ENCODE measurements around the gene UXS1. TPM values are rescaled to one million over a fixed set of nuclear protein-coding genes. Genes with fewer than 3 reads are reported as not detected.

The UXS1 gene
- polyA plus RNA-seq, 1 donor: 43.0 TPM

DNA sequence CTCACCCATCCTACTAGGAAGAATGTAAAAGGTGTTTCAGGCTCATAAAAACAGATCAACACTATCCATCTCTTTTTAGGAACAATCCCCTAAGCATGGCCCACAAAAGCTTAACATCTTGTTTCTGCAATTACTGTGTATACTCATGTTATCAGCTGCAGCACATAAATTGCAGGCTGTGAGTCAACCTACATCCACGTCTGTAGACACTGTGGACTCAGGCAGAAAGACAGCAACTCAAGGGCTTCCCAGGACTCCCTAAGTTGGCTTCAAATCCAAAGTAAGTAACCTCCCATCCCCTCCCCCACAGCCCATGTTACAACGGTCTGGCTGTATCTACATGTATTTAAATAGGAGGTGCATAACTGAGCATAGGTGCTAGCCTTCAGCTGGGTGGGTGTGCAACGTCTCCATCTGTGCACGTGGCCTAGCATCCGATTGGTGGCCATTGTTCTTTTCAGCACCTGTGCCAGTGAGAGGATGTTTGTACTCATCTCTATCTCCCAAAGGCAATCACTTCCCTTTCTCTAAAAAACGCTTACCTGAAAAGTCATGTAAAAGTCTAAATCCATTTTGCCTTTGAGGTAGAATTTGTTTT, 30.1 kb downstream of the UXS1 start:
- WGBS (ENCODE audit: insufficient coverage, low lambda C conversion rate): no CpG with 5 or more reads among the region's 6 CpGs
- DNase-seq: peak; percentile 54 to 71
- H3K36me3 ChIP-seq (ENCODE audit: control insufficient read depth, insufficient read depth, low read length): peaks cover 18% of the 10 kb centered on the region
- no peak overlapping the region for H3K4me3 ChIP-seq (ENCODE audit: low read length)
- peaks cover 7% of the 10 kb centered on the region for H3K4me1 ChIP-seq (ENCODE audit: control insufficient read depth, insufficient read depth, low read length)
- peak overlapping the region; percentile 35 for H3K27ac ChIP-seq (ENCODE audit: low read length)
- H3K27me3 ChIP-seq (ENCODE audit: control insufficient read depth, insufficient read depth, low read length): no peaks in the 10 kb centered on the region
- no peaks in the 10 kb centered on the region for H3K9me3 ChIP-seq (ENCODE audit: control insufficient read depth, low read depth, low read length)

DNA sequence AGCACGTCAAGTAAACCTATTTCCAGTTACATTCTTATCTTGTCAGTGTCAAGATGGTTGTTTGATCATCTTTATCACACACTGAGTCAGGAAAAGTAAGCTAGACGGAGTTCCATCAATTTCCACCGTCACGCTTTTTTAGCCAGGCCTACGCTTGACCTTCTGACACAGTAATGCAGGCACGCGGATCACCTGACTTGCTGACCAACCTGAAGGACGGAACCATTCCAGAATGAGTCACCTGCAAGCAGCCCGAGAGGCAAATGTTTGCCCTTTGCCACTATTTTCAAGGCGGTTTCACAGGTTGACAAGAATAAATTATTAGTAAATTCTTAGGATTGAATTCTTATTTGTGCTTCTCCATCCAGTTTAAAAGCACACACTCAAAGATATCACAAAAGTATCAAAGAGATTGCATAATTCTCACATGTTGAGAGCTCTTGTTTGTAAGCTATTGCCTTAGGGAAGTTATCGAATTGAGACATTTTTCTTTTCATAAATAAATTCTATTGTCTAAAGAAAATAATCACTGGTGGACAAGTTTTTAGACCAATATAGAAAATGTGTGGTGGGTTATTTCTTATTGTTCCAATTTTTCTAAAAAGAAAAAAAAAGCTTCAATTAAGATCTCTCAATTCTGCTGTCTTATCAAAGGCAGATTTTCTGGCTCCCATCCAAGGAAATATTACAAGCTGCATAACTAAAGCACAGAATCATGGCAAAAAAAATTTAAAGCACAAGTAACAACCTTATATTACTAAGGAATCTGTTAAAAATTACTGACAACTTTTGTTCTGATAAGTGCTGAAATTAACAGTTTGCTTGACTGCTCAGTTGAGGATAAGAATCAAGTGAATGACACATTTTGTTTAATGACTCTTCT, 31.9 kb downstream of the UXS1 start:
- Histone ChIP-seq H3K27ac (ENCODE audit: low read length) (peak overlapping the region; percentile 56), H3K4me1 (ENCODE audit: control insufficient read depth, insufficient read depth, low read length) (peaks cover 7% of the 10 kb centered on the region)
- peak; percentile 40 to 54 for DNase-seq

DNA sequence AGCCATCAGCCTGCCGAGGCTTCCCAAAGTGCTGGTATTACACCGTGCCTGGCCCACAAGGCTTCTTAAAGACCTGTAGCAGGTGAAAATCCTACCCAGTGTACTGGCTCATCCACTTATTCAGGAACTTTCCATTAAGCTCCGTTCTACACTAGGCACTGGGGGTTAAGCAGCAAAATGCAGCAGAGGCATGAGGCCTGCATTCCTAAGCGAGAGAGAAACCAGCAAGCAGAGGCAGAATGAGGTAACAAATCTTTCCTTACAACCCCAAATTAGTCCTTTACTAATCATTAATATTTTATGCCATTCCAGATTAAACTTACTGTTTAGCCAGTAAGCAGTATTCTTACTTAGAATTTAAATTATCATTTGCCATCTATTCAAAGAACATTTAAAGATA, 32.8 kb downstream of the UXS1 start:
- peaks cover 30% of the 10 kb centered on the region for H3K36me3 ChIP-seq (ENCODE audit: control insufficient read depth, insufficient read depth, low read length)
- H3K9me3 ChIP-seq (ENCODE audit: control insufficient read depth, low read depth, low read length): no peaks in the 10 kb centered on the region
- peaks cover 7% of the 10 kb centered on the region for H3K4me1 ChIP-seq (ENCODE audit: control insufficient read depth, insufficient read depth, low read length)
- no peak for DNase-seq
- 86% methylated on average over 1 of the region's 4 CpGs for WGBS (ENCODE audit: insufficient coverage, low lambda C conversion rate)
- H3K27ac ChIP-seq (ENCODE audit: low read length): peak overlapping the region; percentile 30
- H3K27me3 ChIP-seq (ENCODE audit: control insufficient read depth, insufficient read depth, low read length): no peaks in the 10 kb centered on the region
- H3K4me3 ChIP-seq (ENCODE audit: low read length): no peak overlapping the region

More for the DNA sequence above, 31.9 kb downstream of the UXS1 start:
- 80% methylated on average over 3 of the region's 11 CpGs for WGBS (ENCODE audit: insufficient coverage, low lambda C conversion rate)
- no peaks in the 10 kb centered on the region for H3K9me3 ChIP-seq (ENCODE audit: control insufficient read depth, low read depth, low read length)
- H3K27me3 ChIP-seq (ENCODE audit: control insufficient read depth, insufficient read depth, low read length): no peaks in the 10 kb centered on the region
- no peak overlapping the region for H3K4me3 ChIP-seq (ENCODE audit: low read length)
- peaks cover 28% of the 10 kb centered on the region for H3K36me3 ChIP-seq (ENCODE audit: control insufficient read depth, insufficient read depth, low read length)

DNA sequence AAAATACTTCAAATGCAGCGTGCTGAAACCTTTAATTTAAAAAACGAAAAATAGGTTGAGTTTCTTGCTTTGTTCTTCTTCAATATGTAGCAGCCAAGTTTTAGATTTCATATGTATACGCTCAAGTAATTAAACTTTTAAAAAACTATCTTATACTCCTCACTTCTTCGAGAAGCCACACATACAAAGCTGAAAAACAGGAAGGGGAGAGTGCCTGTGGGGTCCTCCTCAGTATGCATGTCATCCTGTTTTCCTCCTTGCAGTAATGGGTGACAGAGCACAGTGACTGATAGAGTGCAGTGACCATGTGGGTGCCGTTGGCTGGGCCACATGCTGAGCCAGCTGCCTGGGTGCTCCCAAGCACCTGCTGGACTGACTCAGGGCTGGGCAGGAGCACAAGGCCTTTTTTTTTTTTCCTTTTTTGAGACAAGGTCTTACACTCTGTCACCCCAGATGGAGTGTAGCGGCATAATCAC, 33.3 kb downstream of the UXS1 start:
- no peak for DNase-seq
- 93% methylated on average over 3 of the region's 6 CpGs for WGBS (ENCODE audit: insufficient coverage, low lambda C conversion rate)

DNA sequence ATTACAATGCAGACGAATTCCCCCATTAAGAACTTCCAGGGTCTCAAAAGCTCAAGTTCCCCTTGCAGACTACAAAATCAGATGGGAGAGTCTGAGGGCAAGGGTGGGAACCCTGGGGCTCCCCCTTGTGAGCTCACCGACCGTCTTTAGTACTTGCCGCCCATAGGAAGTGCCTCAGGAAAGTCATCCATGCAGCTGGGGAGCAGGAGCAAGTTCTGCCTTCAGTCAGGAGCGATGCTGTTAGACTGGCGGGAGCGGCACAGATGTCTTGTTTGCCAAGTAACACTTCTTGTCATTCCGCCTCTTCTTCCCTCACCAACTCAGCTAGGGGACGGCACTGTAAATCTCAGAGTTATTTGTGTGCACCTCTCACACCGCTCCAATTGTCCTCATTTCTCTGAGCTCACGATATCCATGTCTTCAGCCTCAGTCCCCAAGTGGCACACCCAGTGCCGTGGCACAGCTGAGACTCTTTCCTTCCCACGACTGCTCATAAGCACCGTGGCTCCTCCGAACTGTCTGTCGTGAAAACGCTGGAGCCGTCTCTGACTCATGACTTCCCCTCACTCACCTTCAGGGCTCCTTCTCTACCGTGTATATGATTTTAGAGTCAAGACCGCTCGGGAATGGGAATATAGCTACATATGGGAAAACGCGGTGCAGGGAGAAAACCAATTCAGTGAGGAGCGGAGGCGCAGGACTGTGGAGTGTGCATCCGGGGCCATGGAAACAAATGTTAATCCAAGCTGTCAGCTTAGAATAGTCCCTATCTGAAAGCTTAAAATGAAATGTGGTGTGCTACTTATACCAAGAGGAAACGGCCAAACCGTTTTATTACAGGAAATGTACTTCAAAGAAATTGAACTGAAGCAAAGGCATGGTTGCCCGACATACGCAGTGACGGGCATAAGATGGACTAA, 34.0 kb downstream of the UXS1 start:
- WGBS (ENCODE audit: insufficient coverage, low lambda C conversion rate): 80% methylated on average over 1 of the region's 31 CpGs
- no peaks in the 10 kb centered on the region for H3K27me3 ChIP-seq (ENCODE audit: control insufficient read depth, insufficient read depth, low read length)
- no peak overlapping the region for H3K4me3 ChIP-seq (ENCODE audit: low read length)
- H3K4me1 ChIP-seq (ENCODE audit: control insufficient read depth, insufficient read depth, low read length): peaks cover 7% of the 10 kb centered on the region
- no peak overlapping the region for H3K27ac ChIP-seq (ENCODE audit: low read length)
- no peaks in the 10 kb centered on the region for H3K9me3 ChIP-seq (ENCODE audit: control insufficient read depth, low read depth, low read length)
- peaks cover 33% of the 10 kb centered on the region for H3K36me3 ChIP-seq (ENCODE audit: control insufficient read depth, insufficient read depth, low read length)
- DNase-seq: no peak

More for the DNA sequence above, 33.3 kb downstream of the UXS1 start:
- no peaks in the 10 kb centered on the region for H3K27me3 ChIP-seq (ENCODE audit: control insufficient read depth, insufficient read depth, low read length)
- no peak overlapping the region for H3K27ac ChIP-seq (ENCODE audit: low read length)
- H3K4me1 ChIP-seq (ENCODE audit: control insufficient read depth, insufficient read depth, low read length): peaks cover 7% of the 10 kb centered on the region
- H3K36me3 ChIP-seq (ENCODE audit: control insufficient read depth, insufficient read depth, low read length): peaks cover 30% of the 10 kb centered on the region
- H3K4me3 ChIP-seq (ENCODE audit: low read length): no peak overlapping the region
- H3K9me3 ChIP-seq (ENCODE audit: control insufficient read depth, low read depth, low read length): no peaks in the 10 kb centered on the region

DNA sequence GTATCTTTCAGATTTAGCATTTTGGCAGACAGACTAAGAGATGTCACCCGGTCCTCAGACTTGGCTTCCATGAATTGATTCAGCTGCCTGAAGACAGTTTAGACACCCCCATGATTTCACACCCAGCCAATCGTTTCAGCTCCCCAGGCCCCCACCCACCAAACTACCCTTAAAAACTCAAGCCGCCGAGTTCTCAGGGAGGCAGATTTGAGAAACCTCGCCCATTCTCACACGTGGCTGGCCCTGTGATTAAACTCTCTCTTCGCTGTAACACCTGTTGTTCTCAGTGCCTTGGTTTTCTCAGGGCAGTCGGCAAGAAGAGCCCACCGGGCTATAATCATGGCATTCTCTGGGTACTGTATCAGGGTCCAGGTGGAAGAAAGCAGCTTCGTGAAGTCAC, 35.2 kb downstream of the UXS1 start:
- H3K27ac ChIP-seq (ENCODE audit: low read length): no peak overlapping the region
- 83% methylated on average over 1 of the region's 10 CpGs for WGBS (ENCODE audit: insufficient coverage, low lambda C conversion rate)
- DNase-seq: no peak

DNA sequence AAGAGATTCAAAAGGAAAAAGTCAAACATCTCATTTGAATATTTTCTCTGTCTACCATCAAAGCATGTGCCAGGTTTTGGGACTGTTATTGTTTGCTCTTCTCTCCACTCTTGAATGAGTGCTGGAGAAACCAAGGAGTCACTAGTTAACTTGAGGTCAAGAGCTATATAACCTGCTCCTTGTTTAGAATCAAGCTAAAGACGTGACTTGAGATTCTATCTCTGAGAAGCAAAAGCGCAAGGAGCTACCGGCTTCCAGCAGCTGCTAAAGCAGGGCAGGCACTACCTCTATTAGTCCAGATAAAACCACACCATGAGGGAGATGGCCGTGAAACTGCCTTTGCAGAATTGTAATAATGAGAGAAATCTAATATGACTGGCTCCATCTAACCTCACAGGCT, 36.0 kb downstream of the UXS1 start:
- Histone ChIP-seq H3K27ac (ENCODE audit: low read length) (no peak overlapping the region), H3K9me3 (ENCODE audit: control insufficient read depth, low read depth, low read length) (peaks cover 3% of the 10 kb centered on the region), H3K4me1 (ENCODE audit: control insufficient read depth, insufficient read depth, low read length) (peaks cover 7% of the 10 kb centered on the region), H3K4me3 (ENCODE audit: low read length) (no peak overlapping the region), H3K27me3 (ENCODE audit: control insufficient read depth, insufficient read depth, low read length) (no peaks in the 10 kb centered on the region), H3K36me3 (ENCODE audit: control insufficient read depth, insufficient read depth, low read length) (peaks cover 45% of the 10 kb centered on the region)
- WGBS (ENCODE audit: insufficient coverage, low lambda C conversion rate): 100% methylated on average over 1 of the region's 4 CpGs
- no peak for DNase-seq

More for the DNA sequence above, 35.2 kb downstream of the UXS1 start:
- Histone ChIP-seq H3K4me1 (ENCODE audit: control insufficient read depth, insufficient read depth, low read length) (peaks cover 7% of the 10 kb centered on the region), H3K4me3 (ENCODE audit: low read length) (no peak overlapping the region), H3K27me3 (ENCODE audit: control insufficient read depth, insufficient read depth, low read length) (no peaks in the 10 kb centered on the region), H3K9me3 (ENCODE audit: control insufficient read depth, low read depth, low read length) (peaks cover 2% of the 10 kb centered on the region), H3K36me3 (ENCODE audit: control insufficient read depth, insufficient read depth, low read length) (peaks cover 43% of the 10 kb centered on the region)

DNA sequence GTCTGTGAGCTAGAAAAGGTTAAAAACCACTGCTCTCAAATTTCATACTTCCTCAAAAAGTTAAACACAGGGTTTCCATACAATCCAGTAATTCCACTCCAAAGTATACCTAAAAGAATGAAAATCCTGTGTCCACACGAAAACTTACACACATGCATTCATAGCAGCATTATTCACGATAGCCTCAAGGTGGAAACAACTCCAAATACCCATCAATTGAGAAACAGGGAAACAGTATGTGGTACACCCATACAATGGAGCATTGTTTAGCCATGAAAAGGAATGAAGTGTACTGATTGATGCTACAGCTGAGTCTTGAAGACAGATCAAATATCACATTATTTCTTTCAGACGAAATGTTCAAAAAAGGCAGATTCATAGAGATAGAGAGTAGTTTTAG, 36.7 kb downstream of the UXS1 start:
- Histone ChIP-seq H3K27ac (ENCODE audit: low read length) (no peak overlapping the region), H3K36me3 (ENCODE audit: control insufficient read depth, insufficient read depth, low read length) (peaks cover 46% of the 10 kb centered on the region), H3K4me3 (ENCODE audit: low read length) (no peak overlapping the region), H3K27me3 (ENCODE audit: control insufficient read depth, insufficient read depth, low read length) (no peaks in the 10 kb centered on the region), H3K9me3 (ENCODE audit: control insufficient read depth, low read depth, low read length) (peaks cover 3% of the 10 kb centered on the region), H3K4me1 (ENCODE audit: control insufficient read depth, insufficient read depth, low read length) (peaks cover under 1% of the 10 kb centered on the region)
- no CpG with 5 or more reads among the region's 3 CpGs for WGBS (ENCODE audit: insufficient coverage, low lambda C conversion rate)
- no peak for DNase-seq

DNA sequence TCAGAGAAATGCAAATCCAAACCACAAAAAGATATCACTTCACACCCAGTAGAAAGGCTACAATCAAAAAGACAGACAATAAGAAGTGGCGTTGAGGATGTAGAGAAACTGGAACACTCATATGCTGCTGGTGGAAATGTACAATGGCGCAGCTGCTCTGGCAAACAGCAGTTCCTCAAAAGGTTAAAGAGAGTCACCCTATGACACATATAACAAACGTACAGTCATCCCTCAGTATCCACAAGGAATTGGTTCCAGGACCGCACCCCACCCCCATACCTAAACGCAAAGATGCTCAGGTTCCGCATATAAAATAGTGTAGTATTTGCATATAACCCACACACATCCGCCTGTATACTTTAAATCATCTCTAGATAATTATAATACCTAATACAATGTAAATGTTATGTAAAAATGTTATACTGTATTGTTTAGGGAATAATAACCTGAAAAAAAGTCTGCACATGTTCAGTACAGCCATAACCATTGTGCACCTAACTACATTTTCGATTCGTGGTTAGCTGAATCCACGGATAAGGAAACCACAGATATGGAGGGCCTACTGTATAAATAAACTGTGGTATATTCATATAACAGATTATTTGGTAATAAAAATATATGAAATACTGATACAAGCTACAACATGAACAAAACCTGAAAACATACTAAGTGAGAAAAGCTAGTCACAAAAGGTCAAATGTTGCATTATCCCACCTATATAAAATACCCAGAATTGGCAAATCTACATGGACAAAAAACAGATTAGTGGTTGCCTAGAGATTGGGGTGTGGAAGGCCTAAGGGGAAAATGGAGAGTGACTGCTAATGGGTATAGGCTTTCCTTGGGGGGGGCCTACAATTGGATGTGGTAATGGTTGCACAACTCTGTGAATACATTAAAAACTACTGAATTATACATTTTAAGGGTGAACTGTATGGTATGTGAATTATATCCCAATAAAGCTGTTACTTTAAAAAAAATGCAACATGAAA, 37.5 kb downstream of the UXS1 start:
- peaks cover 3% of the 10 kb centered on the region for H3K9me3 ChIP-seq (ENCODE audit: control insufficient read depth, low read depth, low read length)
- no peak for DNase-seq
- peaks cover 46% of the 10 kb centered on the region for H3K36me3 ChIP-seq (ENCODE audit: control insufficient read depth, insufficient read depth, low read length)
- H3K27ac ChIP-seq (ENCODE audit: low read length): no peak overlapping the region
- H3K27me3 ChIP-seq (ENCODE audit: control insufficient read depth, insufficient read depth, low read length): no peaks in the 10 kb centered on the region
- H3K4me3 ChIP-seq (ENCODE audit: low read length): no peak overlapping the region
- no peaks in the 10 kb centered on the region for H3K4me1 ChIP-seq (ENCODE audit: control insufficient read depth, insufficient read depth, low read length)
- WGBS (ENCODE audit: insufficient coverage, low lambda C conversion rate): 100% methylated on average over 3 of the region's 10 CpGs
